Upper lobe of right lung (tissue), 1 donor: ENCODE data around the gene C2orf49. TPM values are rescaled to one million over a fixed set of nuclear protein-coding genes. Genes with fewer than 3 reads are reported as not detected.
A peak's percentile ranks its signal among the peaks of the same experiment; 100 is the strongest.

Experiments
- ATAC-seq: fragments of 200-7000 bp; cut with Tn5 transposase; one replicate; pipeline ENCODE4 v1.9.1; 2020; ENCODE audit warnings: mild to moderate bottlenecking, moderate library complexity
- DNase-seq: peaks from one replicate; pipeline ENCODE4 v3.0.0-alpha.2; 2020
- H3K27ac ChIP-seq: fragments of 200-600 bp; one replicate; pipeline ENCODE4 v1.8.0; 2022
- H3K27me3 ChIP-seq: fragments of 200-600 bp; one replicate; pipeline ENCODE4 v1.8.0; 2022; ENCODE audit warnings: mild to moderate bottlenecking
- H3K36me3 ChIP-seq: fragments of 200-600 bp; one replicate; pipeline ENCODE4 v1.8.0; 2022
- H3K4me1 ChIP-seq: fragments of 200-600 bp; one replicate; pipeline ENCODE4 v1.8.0; 2022
- H3K4me3 ChIP-seq: fragments of 200-600 bp; one replicate; pipeline ENCODE4 v1.8.0; 2022; ENCODE audit warnings: mild to moderate bottlenecking
- H3K9me3 ChIP-seq: fragments of 200-600 bp; one replicate; pipeline ENCODE4 v1.8.0; 2022
- intact Hi-C: fragments of 100-400 bp; cut with DNase I; formaldehyde crosslinking; loops from one replicate; pipeline ENCODE4 v1.11.0; 2022
- total RNA-seq: library from RNA; stranded (reverse); fragmentation: NEBNext Ultra II Directional; extraction: Animal tissue kit (Norgen Biotek cat#: 25700); gene quantifications from one replicate; pipeline ENCODE4 v1.2.1, GENCODE V29; 2021
- TF ChIP-seq, protein P1 (sequence below): fragments of 200-600 bp; IDR thresholded peaks from one replicate; pipeline ENCODE4 v1.8.0; 2022; ENCODE audit warnings: antibody characterized with exemption
- donor health status: DM: no; HTN: yes; CAD: no; lungs with severe emphysema.

Gene C2orf49
- total RNA-seq, 1 donor from 2014 or later = 18.0 TPM

DNA sequence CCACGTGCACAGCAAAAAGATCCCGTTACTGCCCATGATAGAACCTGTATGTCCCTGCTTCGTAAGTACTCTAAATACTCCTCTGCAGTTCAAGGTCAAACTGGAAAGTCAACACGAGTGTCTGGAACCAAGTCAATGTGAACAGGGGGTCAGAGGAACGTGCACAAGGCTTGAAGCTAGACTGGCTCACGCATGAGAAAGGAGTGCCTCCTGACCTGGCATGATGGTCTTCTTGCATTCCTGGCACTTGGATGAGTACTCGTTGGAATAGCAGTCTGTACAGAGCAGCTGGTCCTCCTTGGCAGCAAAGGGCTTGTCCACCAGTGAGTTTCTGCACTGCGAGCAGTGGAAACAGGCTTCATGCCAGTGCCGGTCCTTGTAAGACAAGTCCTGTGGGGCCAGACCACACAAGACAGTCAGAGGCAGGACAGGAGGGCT, 36.0 kb downstream of the C2orf49 start:
- no peaks in the 10 kb centered on the region for H3K27me3 ChIP-seq
- H3K9me3 ChIP-seq = no peaks in the 10 kb centered on the region
- intact Hi-C loops = loop anchor here (5.0 kb wide), 1 partner anchor 144 kb away; no protein-coding TSS in a partner anchor
- no peaks in the 10 kb centered on the region for H3K36me3 ChIP-seq
- TF ChIP-seq, protein P1, sequence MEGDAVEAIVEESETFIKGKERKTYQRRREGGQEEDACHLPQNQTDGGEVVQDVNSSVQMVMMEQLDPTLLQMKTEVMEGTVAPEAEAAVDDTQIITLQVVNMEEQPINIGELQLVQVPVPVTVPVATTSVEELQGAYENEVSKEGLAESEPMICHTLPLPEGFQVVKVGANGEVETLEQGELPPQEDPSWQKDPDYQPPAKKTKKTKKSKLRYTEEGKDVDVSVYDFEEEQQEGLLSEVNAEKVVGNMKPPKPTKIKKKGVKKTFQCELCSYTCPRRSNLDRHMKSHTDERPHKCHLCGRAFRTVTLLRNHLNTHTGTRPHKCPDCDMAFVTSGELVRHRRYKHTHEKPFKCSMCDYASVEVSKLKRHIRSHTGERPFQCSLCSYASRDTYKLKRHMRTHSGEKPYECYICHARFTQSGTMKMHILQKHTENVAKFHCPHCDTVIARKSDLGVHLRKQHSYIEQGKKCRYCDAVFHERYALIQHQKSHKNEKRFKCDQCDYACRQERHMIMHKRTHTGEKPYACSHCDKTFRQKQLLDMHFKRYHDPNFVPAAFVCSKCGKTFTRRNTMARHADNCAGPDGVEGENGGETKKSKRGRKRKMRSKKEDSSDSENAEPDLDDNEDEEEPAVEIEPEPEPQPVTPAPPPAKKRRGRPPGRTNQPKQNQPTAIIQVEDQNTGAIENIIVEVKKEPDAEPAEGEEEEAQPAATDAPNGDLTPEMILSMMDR = no peak
- peaks cover 14% of the 10 kb centered on the region for H3K4me1 ChIP-seq
- peak overlapping the region; percentile 73 for H3K27ac ChIP-seq
- ATAC-seq (peak; percentile 46), DNase-seq (no peak)
- no peak overlapping the region for H3K4me3 ChIP-seq

DNA sequence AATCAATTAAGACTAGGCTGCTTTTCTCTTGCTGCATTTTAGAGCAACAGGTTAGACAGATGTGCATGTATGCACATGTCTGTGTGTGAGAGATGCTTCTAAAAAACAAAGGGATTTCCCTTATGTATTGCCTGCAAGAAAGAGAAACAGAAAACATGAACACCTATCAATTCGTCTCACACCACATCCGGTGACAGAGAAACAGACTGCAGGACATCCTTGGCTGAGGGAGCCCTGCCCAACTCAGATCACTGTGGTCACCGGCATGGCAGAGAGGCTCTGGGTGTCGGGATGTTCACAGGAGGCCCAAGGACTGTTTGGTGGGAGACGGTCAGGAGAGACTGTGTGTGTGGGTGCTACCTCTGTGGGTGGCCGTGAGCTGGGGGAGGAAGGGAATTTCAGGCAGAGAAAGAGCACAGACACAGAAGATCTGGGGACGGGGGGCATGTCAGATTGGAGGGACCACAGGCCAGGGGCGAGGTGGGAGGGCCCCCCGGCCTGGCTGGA, 36.6 kb downstream of the C2orf49 start:
- intact Hi-C loops = loop anchor here (5.0 kb wide), 1 partner anchor 143 kb away; no protein-coding TSS in a partner anchor
- peaks cover 14% of the 10 kb centered on the region for H3K4me1 ChIP-seq
- DNase-seq (no peak), ATAC-seq (no peak)
- no peaks in the 10 kb centered on the region for H3K36me3 ChIP-seq
- no peak overlapping the region for H3K4me3 ChIP-seq
- TF ChIP-seq, protein P1 = no peak
- H3K27ac ChIP-seq = peak overlapping the region; percentile 73
- no peaks in the 10 kb centered on the region for H3K27me3 ChIP-seq
- no peaks in the 10 kb centered on the region for H3K9me3 ChIP-seq

DNA sequence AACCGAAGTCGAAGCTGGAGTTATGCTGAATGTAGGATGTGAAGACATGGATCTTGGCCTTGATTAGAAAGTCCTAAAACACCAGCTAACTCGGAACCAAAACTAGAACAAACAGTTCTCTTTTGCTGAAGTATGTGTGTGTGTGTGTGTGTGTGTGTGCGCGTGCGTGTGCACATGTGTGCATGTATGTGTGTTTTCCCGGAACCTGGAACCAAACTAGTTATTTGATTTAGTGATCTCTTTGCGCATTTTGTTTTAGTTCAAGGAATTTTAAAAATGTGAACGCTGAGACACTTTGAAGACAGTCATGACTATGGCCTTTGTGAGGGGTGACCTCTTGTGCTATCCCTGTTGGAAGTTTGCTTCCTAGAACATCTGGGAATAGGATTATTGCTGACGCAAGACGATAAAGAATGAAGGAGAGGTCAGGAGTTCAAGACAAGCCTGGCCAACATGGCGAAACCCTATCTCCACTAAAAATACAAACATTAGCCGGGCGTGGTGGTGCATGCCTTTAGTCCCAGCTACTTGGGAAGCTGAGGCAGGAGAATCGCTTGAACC, 37.7 kb downstream of the C2orf49 start:
- DNase-seq (no peak), ATAC-seq (peak; percentile 34)
- H3K27ac ChIP-seq = peak overlapping the region; percentile 73
- no peaks in the 10 kb centered on the region for H3K36me3 ChIP-seq
- intact Hi-C loops = no loop called here
- no peaks in the 10 kb centered on the region for H3K9me3 ChIP-seq
- peaks cover 15% of the 10 kb centered on the region for H3K4me1 ChIP-seq
- no peaks in the 10 kb centered on the region for H3K27me3 ChIP-seq
- TF ChIP-seq, protein P1 = no peak
- H3K4me3 ChIP-seq = no peak overlapping the region

DNA sequence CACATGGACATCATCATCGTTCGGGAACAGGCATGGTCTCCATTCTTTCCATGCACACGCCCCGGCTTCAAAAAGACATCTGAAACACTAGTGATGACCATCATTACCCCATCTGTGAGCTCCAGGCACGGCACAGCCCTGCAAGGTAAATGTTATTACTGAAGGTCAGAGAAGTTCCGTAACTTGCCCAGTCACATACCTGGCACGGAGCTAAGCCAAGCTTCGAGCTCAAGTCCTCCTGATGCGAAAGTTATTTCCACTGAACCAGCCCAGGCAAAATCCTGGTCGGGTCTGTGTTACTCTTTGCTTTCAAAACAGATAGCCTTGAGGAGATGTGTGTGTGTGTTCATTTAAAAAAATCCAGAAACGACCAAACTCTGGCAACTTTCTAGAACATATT, 38.7 kb downstream of the C2orf49 start:
- Histone ChIP-seq H3K27ac (no peak overlapping the region), H3K27me3 (no peaks in the 10 kb centered on the region), H3K4me3 (no peak overlapping the region), H3K4me1 (peaks cover 21% of the 10 kb centered on the region), H3K9me3 (no peaks in the 10 kb centered on the region), H3K36me3 (no peaks in the 10 kb centered on the region)
- ATAC-seq (no peak), DNase-seq (no peak)
- intact Hi-C loops = no loop called here
- TF ChIP-seq, protein P1 = no peak

DNA sequence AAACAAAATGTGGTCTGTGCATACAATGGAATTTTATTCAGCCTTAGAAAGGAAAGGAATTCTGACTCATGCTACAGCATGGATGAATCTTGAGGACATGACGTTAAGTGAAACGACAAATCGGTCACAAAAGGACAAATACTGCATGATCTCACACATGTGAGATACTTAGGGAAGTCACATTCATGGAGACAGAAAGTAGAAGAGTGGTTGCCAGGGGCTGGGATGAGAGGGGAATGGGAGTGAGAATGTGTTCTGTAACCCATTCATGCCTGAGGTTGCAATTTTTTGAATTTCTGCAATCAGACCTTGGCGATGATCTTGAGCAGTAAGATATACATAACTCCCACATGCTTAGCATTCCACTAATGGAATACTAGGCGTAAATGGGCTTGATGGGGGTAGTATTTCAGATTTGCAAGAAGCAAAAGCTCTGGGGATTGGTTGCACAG, 39.5 kb downstream of the C2orf49 start:
- H3K4me3 ChIP-seq = no peak overlapping the region
- H3K9me3 ChIP-seq = no peaks in the 10 kb centered on the region
- H3K27me3 ChIP-seq = no peaks in the 10 kb centered on the region
- DNase-seq (no peak), ATAC-seq (no peak)
- intact Hi-C loops = no loop called here
- no peaks in the 10 kb centered on the region for H3K36me3 ChIP-seq
- TF ChIP-seq, protein P1 = no peak
- H3K27ac ChIP-seq = no peak overlapping the region
- H3K4me1 ChIP-seq = peaks cover 21% of the 10 kb centered on the region
